GM18520 (cell line): Measurements from ENCODE around the gene TNPO3.
"Not testable (repeated sequence)": the region's sequence is repeated elsewhere in the genome, so short reads cannot be mapped to it uniquely, and the experiment has no call there.

Experiments used
- ATAC-seq: cut with Tn5 transposase; IDR thresholded peaks from one replicate; pipeline ENCODE4 v1.9.1; 2021; ENCODE audit not compliant: unreplicated experiment

Gene TNPO3

GRCh38 chr7:129072479-129073011, 17.6 kb upstream of the TNPO3 start:
- no peak for ATAC-seq

- no peak for ATAC-seq
Observed at GRCh38 chr7:129069021-129069420, 14.1 kb upstream of the TNPO3 start.

DNA sequence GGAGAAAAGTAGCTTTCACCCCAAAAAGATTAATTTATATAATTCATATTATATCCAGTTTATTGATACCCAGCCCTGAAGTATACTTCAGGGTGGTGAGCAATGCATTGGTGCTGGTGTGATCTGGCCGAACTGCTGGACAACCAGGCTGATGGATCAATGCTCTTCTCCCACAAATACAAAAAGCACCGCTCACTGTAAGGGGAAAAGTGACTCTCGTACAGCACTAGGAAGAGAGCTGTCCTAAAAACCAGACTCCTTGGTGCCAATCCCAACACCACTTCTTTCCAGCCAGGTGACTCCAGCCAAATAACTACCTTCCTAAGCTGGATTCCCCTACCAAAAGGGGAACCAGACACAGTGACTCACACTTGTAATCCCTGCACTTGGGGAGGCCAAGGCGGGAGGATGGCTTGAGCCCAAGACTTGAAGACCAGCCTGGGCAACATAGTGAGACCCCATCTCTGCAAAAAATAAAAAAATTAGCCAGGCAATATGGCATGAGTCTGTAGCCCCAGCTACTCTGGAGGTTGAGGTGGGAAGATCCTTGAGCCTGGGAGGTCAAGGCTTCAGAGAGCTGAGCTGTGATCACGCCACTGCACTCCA, 13.1 kb upstream of the TNPO3 start:
- no peak for ATAC-seq

DNA sequence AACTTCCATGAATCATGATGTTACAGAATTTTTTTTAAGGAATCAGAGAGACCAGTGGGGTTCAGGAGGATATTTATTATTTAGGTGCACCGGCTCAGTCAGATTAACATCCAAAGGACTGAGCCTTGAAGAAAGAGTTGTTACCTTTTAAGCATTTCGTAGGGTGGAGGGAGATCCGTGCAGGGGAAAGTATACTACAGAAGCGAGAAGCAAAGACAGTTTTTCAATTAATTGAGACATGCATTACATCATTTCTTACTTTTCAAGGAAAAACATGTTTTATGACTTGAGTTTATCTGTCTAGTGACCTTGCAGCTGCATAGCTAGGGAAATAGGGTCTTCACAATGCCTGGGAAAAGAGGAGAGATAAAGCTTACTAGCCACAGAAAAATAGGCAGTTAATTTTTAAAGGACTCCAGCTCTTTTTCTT, 12.2 kb upstream of the TNPO3 start:
- ATAC-seq, result not testable (repeated sequence)

- ATAC-seq, result no peak
Observed at GRCh38 chr7:129066290-129067131, 11.6 kb upstream of the TNPO3 start.

DNA sequence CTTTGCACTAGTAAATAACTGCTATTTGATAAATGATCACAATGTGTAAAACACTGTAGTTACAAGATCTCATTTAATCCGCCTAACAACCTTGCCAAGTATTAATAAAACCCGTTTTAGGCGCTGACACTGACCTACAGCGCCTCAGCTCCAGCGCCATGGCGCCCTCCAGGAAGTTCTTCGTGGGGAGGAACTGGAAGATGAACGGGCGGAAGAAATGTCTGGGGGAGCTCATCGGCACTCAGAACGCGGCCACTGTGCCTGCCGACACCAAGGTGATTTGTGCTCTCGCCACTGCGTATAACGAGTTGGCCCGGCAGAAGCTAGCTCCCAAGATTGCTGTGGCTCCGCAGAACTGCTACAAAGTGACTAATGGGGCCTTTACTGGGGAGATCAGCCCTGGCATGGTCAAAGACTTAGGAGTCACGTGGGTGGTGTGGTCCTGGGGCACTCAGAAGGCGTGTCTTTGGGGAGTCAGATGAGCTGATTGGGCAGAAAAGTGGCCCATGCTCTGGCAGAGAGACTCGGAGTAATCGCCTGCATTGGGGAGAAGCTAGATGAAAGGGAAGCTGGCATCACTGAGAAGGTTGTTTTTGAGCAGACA, 1.1 kb upstream of the TNPO3 start:
- no peak for ATAC-seq

DNA sequence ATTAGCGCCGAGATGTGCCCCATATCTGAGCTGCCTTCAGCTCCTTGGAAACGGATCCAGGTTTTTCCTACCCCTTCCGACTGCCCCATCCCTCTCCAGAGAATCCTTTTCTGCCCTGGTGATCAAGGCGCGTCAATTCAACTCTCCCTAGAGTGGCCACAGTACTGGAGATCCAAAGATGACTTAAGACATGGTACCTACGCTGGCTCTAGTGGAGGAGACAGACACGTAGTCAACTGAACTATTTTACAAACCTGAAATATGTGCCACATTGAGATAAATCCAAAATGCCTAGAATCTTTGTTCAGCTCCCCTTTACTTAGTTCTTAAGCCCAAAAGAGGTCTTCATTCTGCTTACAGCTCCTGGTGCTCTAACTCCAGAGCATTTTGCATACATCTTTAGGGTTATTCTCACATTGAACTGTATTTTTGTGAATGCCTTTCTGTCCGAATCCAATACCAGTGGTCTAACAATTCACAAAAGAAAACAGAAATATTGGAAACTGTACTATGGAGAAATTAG, 444 bp upstream of the TNPO3 start:
- no peak for ATAC-seq

DNA sequence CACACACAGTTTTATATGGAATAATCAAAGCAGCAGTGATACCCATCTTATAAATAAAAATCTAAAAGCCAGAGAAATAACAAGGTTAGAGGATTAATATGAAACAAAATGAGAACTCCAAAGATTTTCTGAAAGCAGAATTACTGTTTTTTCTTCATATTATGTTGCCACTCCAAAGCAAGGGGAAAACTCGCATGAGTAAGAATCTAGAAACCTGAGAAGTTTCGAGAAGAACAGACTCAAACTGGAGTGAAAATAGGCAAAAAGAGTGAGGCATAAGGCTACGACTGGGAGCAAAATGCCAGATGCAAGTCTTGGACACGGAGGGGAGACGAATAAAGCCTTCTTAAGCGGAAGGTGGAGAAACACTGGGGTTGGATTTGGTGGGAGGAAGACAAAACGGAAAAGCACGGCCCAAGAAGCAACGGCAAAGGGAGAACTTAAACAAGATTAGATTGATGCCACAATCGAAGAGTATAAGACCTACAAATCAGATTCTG, 923 bp downstream of the TNPO3 start:
- no peak for ATAC-seq

GRCh38 chr7:129052441-129052840, 2.5 kb downstream of the TNPO3 start:
- ATAC-seq, result no peak

DNA sequence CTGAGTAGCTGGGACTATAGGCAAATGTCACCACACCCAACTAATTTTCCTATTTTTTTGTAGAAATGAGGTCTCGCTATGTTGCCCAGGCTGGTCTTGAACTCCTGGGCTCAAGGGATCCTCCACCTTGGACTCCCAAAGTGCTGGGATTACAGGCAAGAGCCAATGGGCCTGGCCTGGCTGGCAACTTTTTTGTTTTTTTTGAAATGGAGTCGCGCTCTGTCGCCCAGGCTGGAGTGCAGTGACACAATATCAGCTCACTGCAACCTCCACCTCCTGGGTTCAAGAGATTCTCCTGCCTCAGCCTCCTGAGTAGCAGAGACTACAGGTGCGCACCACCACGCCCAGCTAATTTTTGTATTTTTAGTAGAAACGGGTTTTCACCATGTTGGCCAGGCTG, 3.5 kb downstream of the TNPO3 start:
- ATAC-seq, result not testable (repeated sequence)

DNA sequence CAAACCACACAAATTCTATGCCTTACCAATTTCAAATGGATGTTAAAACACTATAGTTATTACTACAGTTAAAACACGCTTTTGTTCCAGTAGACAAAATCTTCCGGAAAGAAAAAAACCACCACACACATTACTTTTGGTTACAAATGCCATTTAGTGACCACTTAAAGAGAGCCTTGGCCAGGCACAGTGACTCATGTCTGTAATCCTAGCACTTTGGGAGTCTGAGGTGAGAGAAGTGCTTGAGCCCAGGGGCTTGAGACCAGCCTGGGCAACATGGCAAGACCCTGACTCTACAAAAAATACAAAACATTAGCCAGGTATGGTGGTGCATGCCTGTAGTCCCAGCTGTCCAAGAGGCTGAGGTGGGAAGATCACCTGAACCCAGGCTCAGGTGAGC, 7.2 kb downstream of the TNPO3 start:
- ATAC-seq, result no peak

DNA sequence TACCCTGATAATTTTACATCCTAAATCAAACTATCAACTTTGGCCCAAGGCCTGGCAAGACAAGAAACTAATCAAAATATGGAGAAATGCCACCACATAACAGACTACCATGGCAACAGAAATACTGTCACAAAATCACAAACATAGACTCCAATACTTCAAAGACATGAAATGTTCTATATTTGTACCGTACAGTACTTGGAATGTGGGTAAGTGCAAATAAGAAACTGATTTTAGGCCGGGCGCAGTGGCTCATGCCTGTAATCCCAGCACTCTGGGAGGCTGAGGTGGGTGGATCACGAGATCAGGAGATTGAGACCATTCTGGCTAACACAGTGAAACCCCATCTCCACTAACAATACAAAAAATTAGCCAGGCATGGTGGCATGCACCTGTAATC, 9.2 kb downstream of the TNPO3 start:
- no peak for ATAC-seq

DNA sequence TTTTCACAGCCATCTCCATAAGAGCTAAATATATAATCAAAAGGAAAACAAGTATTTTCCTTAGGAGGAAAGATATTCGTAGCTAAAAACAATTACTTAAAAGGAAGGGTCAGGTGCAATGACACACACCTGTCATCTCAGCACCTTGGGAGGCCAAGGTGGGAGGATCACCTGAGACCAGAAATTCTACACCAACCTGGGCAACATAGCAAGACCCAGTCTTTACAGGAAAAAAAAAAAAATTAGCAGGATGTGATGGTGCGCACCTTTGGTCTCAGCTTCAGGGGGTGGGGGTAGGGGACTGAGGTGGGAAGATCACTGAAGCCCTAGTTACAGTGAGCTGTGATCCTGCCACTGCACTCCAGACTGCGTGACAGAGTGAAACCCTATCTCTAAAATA, 11.9 kb downstream of the TNPO3 start:
- no peak for ATAC-seq

DNA sequence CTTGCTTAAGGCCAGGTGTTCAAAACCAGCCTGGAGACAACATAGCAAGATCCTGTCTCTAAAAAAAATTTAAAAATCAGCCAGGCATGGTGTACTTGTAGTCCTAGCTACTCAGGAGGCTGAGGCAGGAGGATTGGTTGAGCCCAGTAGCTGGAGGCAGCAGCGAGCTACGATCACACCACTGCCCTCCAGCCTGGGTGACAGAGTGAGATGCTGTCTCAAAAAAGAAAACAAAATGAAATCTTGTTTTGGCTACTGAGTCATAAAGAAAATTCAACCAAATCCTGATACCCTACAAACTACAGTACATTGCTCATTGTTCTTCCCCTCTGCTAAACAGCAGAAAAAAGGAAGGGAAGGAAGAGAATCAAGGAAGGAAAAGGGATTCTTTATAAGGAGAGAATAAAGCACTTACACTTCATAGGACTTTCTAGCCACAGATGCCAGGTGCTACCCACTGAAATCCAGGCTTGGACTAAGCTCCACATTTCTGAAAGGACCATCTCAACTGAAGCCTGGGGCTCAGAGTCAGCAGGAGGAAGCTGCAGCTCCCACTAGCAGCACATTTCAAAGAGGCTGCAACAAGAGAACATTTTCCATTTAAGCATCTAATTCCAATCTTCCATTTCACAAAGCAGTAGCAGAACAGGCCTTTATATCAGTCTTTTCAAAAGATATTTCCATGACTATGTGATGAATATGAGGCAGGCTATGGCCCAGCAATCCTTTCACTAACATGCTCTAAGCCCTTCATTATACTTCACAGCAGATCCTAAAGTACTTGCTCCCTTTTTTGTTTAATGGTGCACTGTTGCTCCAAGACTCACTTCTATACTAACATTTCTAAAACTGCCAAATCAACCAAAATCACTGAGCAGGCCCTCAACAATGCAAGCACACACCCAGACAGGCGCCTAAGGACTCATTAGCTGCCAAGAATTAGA, 13.5 kb downstream of the TNPO3 start:
- no peak for ATAC-seq

DNA sequence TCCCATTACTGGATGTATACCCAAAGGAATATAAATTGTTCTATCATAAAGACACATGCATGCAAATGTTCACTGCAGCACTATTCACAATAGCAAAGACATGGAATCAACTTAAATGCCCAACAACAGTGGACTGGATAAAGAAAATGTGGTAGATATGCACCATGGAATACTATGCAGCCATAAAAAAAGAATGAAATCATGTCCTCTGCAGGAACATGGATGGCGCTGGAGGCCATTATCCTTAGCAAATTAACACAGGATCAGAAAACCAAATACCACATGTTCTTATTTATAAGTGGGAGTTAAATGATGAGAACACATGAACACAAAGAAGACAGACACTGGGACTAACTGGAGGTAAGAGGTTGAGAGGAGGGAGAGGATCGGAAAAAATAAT, 16.4 kb downstream of the TNPO3 start:
- not testable (repeated sequence) for ATAC-seq

- no peak for ATAC-seq
Observed at GRCh38 chr7:129037585-129037984, 17.3 kb downstream of the TNPO3 start.

GRCh38 chr7:129032017-129032416, 22.9 kb downstream of the TNPO3 start:
- no peak for ATAC-seq

DNA sequence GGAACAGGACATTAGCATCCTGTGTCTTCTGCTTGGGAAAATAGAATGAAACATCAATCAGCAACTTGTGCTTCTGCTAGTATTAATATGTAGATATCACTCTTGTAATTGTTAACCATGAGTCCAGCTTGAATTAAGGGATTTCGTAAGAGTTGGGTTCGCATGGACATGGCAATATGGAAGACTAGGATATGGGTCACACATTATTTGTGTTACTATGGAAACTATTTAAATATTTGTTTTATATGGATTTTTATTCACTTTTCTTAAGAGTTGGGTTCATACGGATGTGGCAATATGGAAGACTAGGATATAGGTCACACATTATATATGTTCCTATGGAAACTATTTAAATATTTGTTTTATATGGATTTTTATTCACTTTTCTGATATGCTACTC, 24.5 kb downstream of the TNPO3 start:
- no peak for ATAC-seq

GRCh38 chr7:129024125-129024524, 30.8 kb downstream of the TNPO3 start:
- ATAC-seq, result no peak

DNA sequence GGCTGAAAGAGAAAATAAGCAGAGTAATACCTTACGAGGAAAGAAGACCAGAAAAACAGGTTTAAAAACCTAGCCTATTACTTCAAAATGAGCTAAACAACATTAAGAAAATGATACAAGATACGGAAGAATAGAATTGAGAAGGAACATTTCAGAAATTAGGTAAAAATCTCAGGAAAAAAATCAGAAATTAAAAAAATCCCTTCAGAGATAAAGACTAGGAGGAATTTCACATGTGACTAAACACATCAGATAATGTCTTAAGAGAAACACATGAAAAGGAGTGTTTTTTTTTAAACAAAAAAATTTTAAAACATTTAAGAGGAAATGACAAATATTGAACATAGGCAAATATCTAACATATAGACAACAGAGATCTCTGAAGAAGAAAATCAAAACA, 33.3 kb downstream of the TNPO3 start:
- no peak for ATAC-seq
